HCT116 (cell line): ENCODE measurements around the gene MAP4. TPM values are rescaled to one million over a fixed set of nuclear protein-coding genes. Genes with fewer than 3 reads are reported as not detected.

ENCODE experiments used
- ATAC-seq: fragments of 200-7000 bp; cut with Tn5 transposase; 2 replicates; pipeline ENCODE4 v1.9.1; 2020; ENCODE audit warnings: mild to moderate bottlenecking, moderate library complexity
- BruUV-seq: library from RNA; stranded (reverse); fragments of 400-500 nt; replicated peaks from 2 replicates; lab custom pipeline; 2021; lab: Mats Ljungman, UMichigan
- CTCF ChIA-PET: fragments of 300-600 bp; sonication (Branson Sonifier 250); formaldehyde crosslinking; loops from one replicate; lab custom pipeline; 2021; ENCODE audit warnings: antibody characterized with exemption; lab: Charles Lee
- POLR2A ChIA-PET: fragments of 300-600, 350-600 bp; sonication (Branson Sonifier 250); formaldehyde crosslinking; loops from one replicate; lab custom pipeline; 2021; ENCODE audit warnings: antibody characterized with exemption; lab: Charles Lee
- RAD21 ChIA-PET, 2 experiments: fragments of 300-600 bp; sonication (Branson Sonifier 250); formaldehyde crosslinking; loops; one replicate each; lab custom pipeline; 2023; ENCODE audit warnings: low total read pairs in 2 of 2; ENCODE audit not compliant: uncharacterized antibody in 2 of 2, unreplicated experiment in 2 of 2, low non-redundant PET in 1 of 2; lab: Charles Lee
- DNase-seq: peaks from one replicate; pipeline ENCODE4 v3.0.0-alpha.2; 2010; ENCODE audit warnings: low read depth, low spot score
- H2AFZ ChIP-seq: fragments of 200-600 bp; shearing (Covaris generic), sonication (generic); 2 replicates; pipeline ENCODE4 v1.6.1; 2017; ENCODE audit warnings: low read depth, mixed run types, mixed read lengths, antibody characterized with exemption, low read length; ENCODE audit not compliant: poor library complexity, severe bottlenecking
- H3K27ac ChIP-seq: 2 replicates; pipeline ENCODE4 v1.5.1; 2012; ENCODE audit warnings: low read depth, low read length
- H3K27me3 ChIP-seq: fragments of 200-600 bp; sonication (generic); 2 replicates; pipeline ENCODE4 v1.6.1; 2016; ENCODE audit warnings: mixed run types, low read length, mixed read lengths; ENCODE audit not compliant: insufficient read depth
- H3K36me3 ChIP-seq, 2 experiments: fragments of 200-500 bp in 1 of 2; fragments of 200-600 bp in 1 of 2; sonication (Bioruptor generic) in 1 of 2; sonication (generic) in 1 of 2; 2 replicates each; pipeline versions ENCODE4 v1.5.1 to v1.6.1; 2014 to 2016; ENCODE audit warnings: low read length in 2 of 2, inconsistent platforms in 1 of 2, mixed read lengths in 1 of 2, mixed run types in 1 of 2; ENCODE audit not compliant: insufficient read depth in 2 of 2, control insufficient read depth in 1 of 2
- H3K4me1 ChIP-seq, 2 experiments: fragments of 200-600 bp in 1 of 2; sonication (generic) in 1 of 2; 2 replicates each; pipeline versions ENCODE4 v1.5.1 to v1.6.1; 2012 to 2017; ENCODE audit warnings: low read length in 2 of 2, inconsistent platforms in 1 of 2, mild to moderate bottlenecking in 1 of 2, mixed read lengths in 1 of 2, mixed run types in 1 of 2, moderate library complexity in 1 of 2; ENCODE audit not compliant: insufficient read depth in 2 of 2, control insufficient read depth in 1 of 2
- H3K4me2 ChIP-seq: fragments of 200-600 bp; sonication (generic); 2 replicates; pipeline ENCODE4 v1.6.1; 2017; ENCODE audit warnings: mixed run types, low read length, mixed read lengths
- H3K4me3 ChIP-seq, 2 experiments: fragments of 200-600 bp in 1 of 2; sonication (generic) in 1 of 2; replicated peaks in 1 of 2; 2 replicates each; pipeline ENCODE4 v1.5.1; 2011 to 2016; ENCODE audit warnings: low read length in 2 of 2, control low read depth in 1 of 2, low read depth in 1 of 2, mild to moderate bottlenecking in 1 of 2, mixed read lengths in 1 of 2, mixed run types in 1 of 2
- H3K79me2 ChIP-seq: fragments of 200-600 bp; sonication (generic); 2 replicates; pipeline ENCODE4 v1.6.1; 2017; ENCODE audit warnings: mild to moderate bottlenecking, mixed run types, low read length, moderate library complexity, mixed read lengths; ENCODE audit not compliant: insufficient read depth
- H3K9ac ChIP-seq: fragments of 200-600 bp; sonication (generic); 2 replicates; pipeline ENCODE4 v1.6.1; 2016; ENCODE audit warnings: low read length, mixed read lengths
- H3K9me2 ChIP-seq: fragments of 200-600 bp; sonication (generic), shearing (Covaris generic); 2 replicates; pipeline ENCODE4 v1.6.1; 2017; ENCODE audit warnings: mixed run types, mild to moderate bottlenecking, moderate library complexity; ENCODE audit not compliant: insufficient read depth
- H3K9me3 ChIP-seq, 2 experiments: fragments of 200-500 bp in 1 of 2; fragments of 200-600 bp in 1 of 2; sonication (Bioruptor generic) in 1 of 2; sonication (generic) in 1 of 2; 2 replicates each; pipeline ENCODE4 v1.6.1; 2014 to 2017; ENCODE audit warnings: low read length in 2 of 2, mixed read lengths in 2 of 2, inconsistent platforms in 1 of 2, low read depth in 1 of 2, mild to moderate bottlenecking in 1 of 2, mixed run types in 1 of 2, moderate library complexity in 1 of 2; ENCODE audit not compliant: control insufficient read depth in 1 of 2, insufficient read depth in 1 of 2
- H4K20me1 ChIP-seq: fragments of 200-600 bp; sonication (generic), shearing (Covaris generic); 2 replicates; pipeline ENCODE4 v1.6.1; 2017; ENCODE audit warnings: mixed run types, mild to moderate bottlenecking, moderate library complexity; ENCODE audit not compliant: insufficient read depth
- EGR1 ChIP-seq: IDR thresholded peaks from 2 replicates; pipeline ENCODE4 v1.6.1; 2012; ENCODE audit warnings: low read depth
- ELF1 ChIP-seq: IDR thresholded peaks from 2 replicates; pipeline ENCODE4 v1.6.1; 2012; ENCODE audit warnings: low read depth, borderline replicate concordance
- EZH2 ChIP-seq: fragments of 200-600 bp; sonication (generic); IDR thresholded peaks from 2 replicates; pipeline ENCODE4 v1.6.1; 2017; ENCODE audit warnings: antibody characterized with exemption, mixed run types
- EZH2phosphoT487 ChIP-seq: fragments of 200-600 bp; IDR thresholded peaks from 2 replicates; pipeline ENCODE4 v1.6.1; 2018; ENCODE audit warnings: antibody characterized with exemption, borderline replicate concordance
- FOSL1 ChIP-seq: IDR thresholded peaks from 2 replicates; pipeline ENCODE4 v1.6.1; 2012; ENCODE audit warnings: low read depth
- MAX ChIP-seq: IDR thresholded peaks from 2 replicates; pipeline ENCODE4 v1.6.1; 2012
- RAD21 ChIP-seq: IDR thresholded peaks from 2 replicates; pipeline ENCODE4 v1.6.1; 2012; ENCODE audit warnings: low read depth, mild to moderate bottlenecking
- SP1 ChIP-seq: IDR thresholded peaks from 2 replicates; pipeline ENCODE4 v1.6.1; 2012; ENCODE audit warnings: low read depth
- SRF ChIP-seq: IDR thresholded peaks from 2 replicates; pipeline ENCODE4 v1.6.1; 2012; ENCODE audit warnings: low read depth
- TCF7L2 ChIP-seq: IDR thresholded peaks from 2 replicates; pipeline ENCODE4 v1.7.0; 2011; ENCODE audit warnings: borderline replicate concordance, inconsistent platforms; ENCODE audit not compliant: insufficient read depth, insufficient read length; ENCODE audit errors: extremely low read depth
- ZBTB33 ChIP-seq: IDR thresholded peaks from 2 replicates; pipeline ENCODE4 v1.6.1; 2011; ENCODE audit warnings: mild to moderate bottlenecking, low read length, moderate library complexity; ENCODE audit not compliant: insufficient replicate concordance; ENCODE audit errors: extremely low read depth
- ZFX ChIP-seq: fragments of 450-650 bp; IDR thresholded peaks from 2 replicates; pipeline ENCODE4 v1.6.1; 2017
- ZNF274 ChIP-seq: fragments of 200-500 bp; sonication (Bioruptor generic); IDR thresholded peaks from 2 replicates; pipeline ENCODE4 v1.6.1; 2014; ENCODE audit warnings: mild to moderate bottlenecking, low read depth, low read length, inconsistent platforms
- intact Hi-C: fragments of 100-400 bp; cut with micrococcal nuclease; formaldehyde crosslinking; loops from 2 replicates; pipeline ENCODE4 v1.10.0; 2022
- total RNA-seq: library from RNA; stranded (reverse); gene quantifications from one replicate; pipeline ENCODE4 v1.2.1, GENCODE V29; 2021; ENCODE audit not compliant: unreplicated experiment
- TF ChIP-seq, protein P1 (sequence below), 3 experiments: fragments of 200-600 bp in 1 of 3; sonication (generic) in 1 of 3; IDR thresholded peaks in 2 of 3; conservative IDR thresholded peaks in 1 of 3; 2 replicates each; pipeline ENCODE4 v1.5.1; 2012 to 2017; ENCODE audit warnings: low read depth in 2 of 3, low read length in 2 of 3, antibody characterized with exemption in 1 of 3, borderline replicate concordance in 1 of 3, control low read depth in 1 of 3, mild to moderate bottlenecking in 1 of 3, mixed read lengths in 1 of 3, mixed run types in 1 of 3, moderate library complexity in 1 of 3; ENCODE audit not compliant: insufficient read depth in 1 of 3

MAP4 gene
- total RNA-seq, 1 experiment from 2014 or later: 200 TPM

DNA sequence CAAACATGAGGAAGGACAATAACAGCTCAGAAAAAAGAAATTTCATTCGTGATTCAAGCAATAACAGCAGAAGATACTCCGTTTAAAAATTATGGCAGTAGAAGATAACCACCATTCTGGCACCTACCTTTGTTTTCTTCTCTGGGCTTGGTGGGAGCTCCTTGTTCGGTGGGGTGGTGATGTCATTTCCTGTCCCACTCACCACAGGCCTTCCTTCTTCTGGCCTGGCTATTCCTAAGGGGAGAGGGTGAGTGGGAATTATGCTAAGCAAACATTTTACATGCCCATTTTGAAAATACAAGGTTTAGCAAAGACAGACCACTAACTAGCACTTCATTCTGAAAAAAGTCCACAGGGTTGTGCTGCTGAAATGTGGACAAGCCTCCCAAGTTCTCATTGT, 138.9 kb downstream of the MAP4 start (continued):
- TF ChIP-seq ZBTB33 (no peak), FOSL1 (no peak), RAD21 (no peak), SP1 (no peak)

DNA sequence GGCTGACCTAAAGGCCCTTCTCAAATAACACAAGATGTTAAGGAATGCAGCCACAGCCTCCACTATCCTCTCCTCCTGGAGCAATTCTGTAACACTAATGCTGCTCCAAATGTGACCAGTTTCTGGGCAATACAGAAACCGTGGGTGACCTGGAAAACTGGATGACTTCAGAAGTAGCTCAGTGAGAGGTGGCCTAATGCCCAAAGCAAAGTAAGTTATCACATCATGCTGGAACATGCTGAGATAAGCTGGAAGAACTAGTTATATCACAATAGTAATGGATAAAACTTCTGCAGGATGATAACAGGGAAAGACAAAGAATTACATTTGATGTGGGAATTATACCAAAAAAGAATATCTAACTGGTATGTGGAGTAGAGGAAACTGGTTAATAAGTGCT, 141.3 kb downstream of the MAP4 start:
- Histone ChIP-seq H3K79me2 (no peaks in the 10 kb centered on the region), H3K9me2 (no peaks in the 10 kb centered on the region), H3K4me1 (no peaks in the 10 kb centered on the region), H3K27me3 (no peaks in the 10 kb centered on the region), H2AFZ (no peak overlapping the region), H3K27ac (no peak overlapping the region), H3K4me3 (no peak overlapping the region), H3K9ac (no peak overlapping the region), H3K4me2 (no peak overlapping the region), H4K20me1 (no peaks in the 10 kb centered on the region), H3K9me3 (no peaks in the 10 kb centered on the region), H3K36me3 (peaks cover 13 to 26% of the 10 kb centered on the region in 2 experiments; a peak in 3 of 4 replicates)
- BruUV-seq: no TSS peak
- RAD21 ChIA-PET: no interaction called here
- ATAC-seq (no peak), DNase-seq (no peak)
- intact Hi-C loops: no loop called here
- TF ChIP-seq SRF: no peak
- TF ChIP-seq EGR1: no peak
- no peak for TF ChIP-seq TCF7L2
- TF ChIP-seq ZFX: no peak
- no peak for TF ChIP-seq ZNF274
- TF ChIP-seq EZH2phosphoT487: no peak
- no peak for TF ChIP-seq ELF1
- TF ChIP-seq EZH2: no peak
- no peak for TF ChIP-seq FOSL1
- TF ChIP-seq RAD21: no peak
- TF ChIP-seq MAX: no peak
- TF ChIP-seq, protein P1, sequence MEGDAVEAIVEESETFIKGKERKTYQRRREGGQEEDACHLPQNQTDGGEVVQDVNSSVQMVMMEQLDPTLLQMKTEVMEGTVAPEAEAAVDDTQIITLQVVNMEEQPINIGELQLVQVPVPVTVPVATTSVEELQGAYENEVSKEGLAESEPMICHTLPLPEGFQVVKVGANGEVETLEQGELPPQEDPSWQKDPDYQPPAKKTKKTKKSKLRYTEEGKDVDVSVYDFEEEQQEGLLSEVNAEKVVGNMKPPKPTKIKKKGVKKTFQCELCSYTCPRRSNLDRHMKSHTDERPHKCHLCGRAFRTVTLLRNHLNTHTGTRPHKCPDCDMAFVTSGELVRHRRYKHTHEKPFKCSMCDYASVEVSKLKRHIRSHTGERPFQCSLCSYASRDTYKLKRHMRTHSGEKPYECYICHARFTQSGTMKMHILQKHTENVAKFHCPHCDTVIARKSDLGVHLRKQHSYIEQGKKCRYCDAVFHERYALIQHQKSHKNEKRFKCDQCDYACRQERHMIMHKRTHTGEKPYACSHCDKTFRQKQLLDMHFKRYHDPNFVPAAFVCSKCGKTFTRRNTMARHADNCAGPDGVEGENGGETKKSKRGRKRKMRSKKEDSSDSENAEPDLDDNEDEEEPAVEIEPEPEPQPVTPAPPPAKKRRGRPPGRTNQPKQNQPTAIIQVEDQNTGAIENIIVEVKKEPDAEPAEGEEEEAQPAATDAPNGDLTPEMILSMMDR (IDR thresholded peaks at IDR 0.05 in 2 of 3, conservative IDR thresholded peaks at IDR 0.05 in 1 of 3; ENCODE audit: borderline replicate concordance in 1 of 3, insufficient read depth in 1 of 3, low read depth in 2 of 3, low read length in 2 of 3): no peak
- CTCF ChIA-PET: no interaction called here
- POLR2A ChIA-PET: no interaction called here
